ELR (cell line): ENCODE data around the gene ADH7.
"Not testable (repeated sequence)": the region's sequence is repeated elsewhere in the genome, so short reads cannot be mapped to it uniquely, and the experiment has no call there.

Experiments used
- DNase-seq: peaks from one replicate; pipeline ENCODE4 v3.0.0-alpha.2; 2015; ENCODE audit warnings: low read depth

The ADH7 gene

GRCh38 chr4:99415762-99416161 is 19.4 kb downstream of the ADH7 start:
- DNase-seq: peak; percentile 3

- DNase-seq: not testable (repeated sequence)
Observed at GRCh38 chr4:99414902-99415301, 20.2 kb downstream of the ADH7 start.

DNA sequence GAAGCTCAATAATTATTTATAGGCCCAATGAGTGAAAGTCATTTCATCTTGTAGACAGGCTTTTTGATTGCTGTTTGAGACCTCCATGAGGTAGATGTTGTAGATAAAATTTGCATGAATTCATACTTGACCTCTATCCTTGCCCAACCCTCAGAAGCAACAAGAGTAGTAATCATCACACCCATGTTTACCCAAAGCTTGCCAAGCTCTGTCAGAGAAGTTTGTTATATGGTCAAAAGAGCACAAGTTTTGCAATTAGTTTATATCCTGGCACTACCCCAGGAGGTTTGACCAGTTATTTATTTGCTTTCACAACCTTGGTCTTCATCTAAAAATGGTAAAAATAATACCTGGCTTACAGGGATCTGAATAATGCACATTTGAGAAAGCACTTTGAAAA is 20.7 kb downstream of the ADH7 start:
- no peak for DNase-seq

GRCh38 chr4:99413140-99413539 is 22.0 kb downstream of the ADH7 start:
- no peak for DNase-seq

GRCh38 chr4:99411041-99411440 is 24.1 kb downstream of the ADH7 start:
- no peak for DNase-seq

- DNase-seq: no peak
Observed at GRCh38 chr4:99410075-99410474, 25.1 kb downstream of the ADH7 start.

- no peak for DNase-seq
Observed at GRCh38 chr4:99408346-99408745, 26.8 kb downstream of the ADH7 start.

- DNase-seq: peak; percentile 75
Observed at GRCh38 chr4:99405433-99406115, 29.6 kb downstream of the ADH7 start.

GRCh38 chr4:99404595-99405287 is 30.4 kb downstream of the ADH7 start:
- peak; percentile 90 for DNase-seq

GRCh38 chr4:99403380-99404184 is 31.6 kb downstream of the ADH7 start:
- no peak for DNase-seq

- no peak for DNase-seq
Observed at GRCh38 chr4:99402765-99403164, 32.4 kb downstream of the ADH7 start.

GRCh38 chr4:99400831-99401230 is 34.3 kb downstream of the ADH7 start:
- no peak for DNase-seq

GRCh38 chr4:99399017-99399416 is 36.1 kb downstream of the ADH7 start:
- DNase-seq: no peak

DNA sequence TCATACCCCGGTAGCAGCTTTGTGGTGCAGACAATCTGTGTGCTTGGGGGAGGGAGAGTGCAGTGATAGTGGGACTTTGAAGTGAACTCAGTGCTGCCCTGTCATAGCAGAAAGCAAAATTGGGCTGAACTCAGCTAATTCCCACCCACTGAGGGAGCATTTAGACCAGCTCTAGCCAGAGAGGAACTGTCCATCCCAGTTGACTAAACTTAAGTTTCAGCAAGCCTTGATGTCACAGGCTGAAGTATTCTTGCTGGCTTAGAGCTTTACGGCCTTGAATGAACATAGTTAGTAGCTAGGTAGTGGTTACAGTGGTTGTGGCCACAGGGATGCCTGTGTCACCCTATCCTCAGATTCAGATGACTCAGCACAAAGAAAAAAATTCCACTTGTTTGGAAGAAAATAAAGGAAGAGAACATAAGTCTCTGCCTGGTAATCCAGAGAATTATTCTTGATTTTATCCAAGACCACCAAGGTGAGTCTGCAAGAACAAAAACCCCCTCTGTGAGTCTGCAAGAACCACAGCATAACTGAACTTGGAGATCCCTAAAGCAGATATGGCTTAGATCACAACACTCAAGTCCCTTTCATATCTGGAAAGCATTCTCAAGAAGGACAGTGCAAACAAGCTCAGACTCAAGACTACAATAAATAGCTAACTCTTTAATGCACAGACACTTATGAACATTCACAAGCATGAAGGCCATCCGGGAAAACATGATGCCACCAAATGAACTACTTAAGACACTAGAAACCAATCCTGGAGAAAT is 39.4 kb downstream of the ADH7 start:
- DNase-seq: no peak

GRCh38 chr4:99394896-99395295 is 40.2 kb downstream of the ADH7 start:
- no peak for DNase-seq

DNA sequence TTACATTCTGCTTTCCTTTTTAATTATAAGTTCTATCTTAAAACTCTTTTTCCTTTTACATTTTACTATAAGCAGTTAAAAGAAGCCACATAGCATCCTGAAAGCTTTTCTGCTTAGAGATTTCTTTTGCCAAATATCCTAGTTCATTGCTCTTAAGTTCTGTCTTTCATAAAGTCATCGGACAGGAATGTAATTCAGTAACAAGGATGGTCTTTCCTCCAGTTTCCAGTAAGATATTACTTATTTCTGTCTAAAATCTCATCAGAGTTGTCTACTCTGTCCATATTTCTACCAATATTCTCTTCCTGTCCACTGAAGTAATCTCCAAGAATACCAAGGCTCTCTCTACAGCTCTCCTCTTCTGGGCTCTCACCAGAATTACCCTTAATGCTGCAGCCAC is 45.1 kb downstream of the ADH7 start:
- no peak for DNase-seq

DNA sequence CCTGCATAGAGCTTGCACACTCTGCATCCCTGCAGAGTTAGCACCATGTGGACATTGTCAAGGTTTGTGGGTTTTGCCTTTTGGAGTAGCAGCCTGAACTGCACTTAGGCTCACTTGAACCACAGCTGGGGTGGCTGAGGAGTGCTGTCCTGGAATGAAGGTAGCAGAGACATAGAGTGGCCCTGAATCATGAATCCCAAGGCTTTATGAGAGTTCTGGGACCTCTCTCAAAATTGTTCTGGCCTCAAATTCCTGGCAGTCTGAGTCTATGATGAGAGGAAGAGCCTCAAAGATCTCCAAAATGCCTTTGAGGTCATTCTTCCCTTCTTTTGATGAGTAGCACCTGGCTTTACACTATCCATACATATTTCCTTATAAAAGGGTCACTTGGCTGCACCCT is 45.5 kb downstream of the ADH7 start:
- no peak for DNase-seq

- no peak for DNase-seq
Observed at GRCh38 chr4:99383833-99384392, 51.2 kb downstream of the ADH7 start.

- DNase-seq: no peak
Observed at GRCh38 chr4:99383399-99383798, 51.7 kb downstream of the ADH7 start.

DNA sequence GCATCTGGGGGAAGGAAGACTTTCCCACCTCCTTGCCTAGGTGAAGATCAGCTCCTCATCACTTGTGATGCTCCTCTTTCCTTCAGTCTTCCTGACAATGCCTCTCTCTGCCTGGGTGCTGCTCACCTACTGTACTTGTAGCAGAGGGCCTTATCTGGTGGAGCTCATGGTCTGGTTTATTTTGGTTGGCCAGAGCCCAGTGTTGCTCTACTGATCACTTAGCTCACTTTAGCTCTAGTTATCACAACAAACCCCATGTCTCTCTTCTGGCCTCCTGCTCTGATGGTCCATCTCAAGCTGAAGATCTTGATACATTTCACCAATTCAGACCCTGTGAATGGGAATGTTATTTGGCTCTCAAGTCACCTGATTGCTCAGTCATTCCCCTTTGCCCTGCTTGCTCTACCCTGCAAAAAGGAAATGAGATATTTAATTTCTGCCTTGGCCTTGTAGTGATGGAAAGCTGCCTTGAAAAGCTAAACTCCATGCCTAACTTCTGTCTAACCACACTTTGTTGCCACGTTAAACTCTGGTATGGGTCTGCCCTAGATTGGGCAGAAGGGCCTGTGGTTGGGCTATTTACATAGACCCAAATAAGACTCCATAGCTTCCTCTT is 52.3 kb downstream of the ADH7 start:
- no peak for DNase-seq

GRCh38 chr4:99381588-99382175 is 53.5 kb downstream of the ADH7 start:
- no peak for DNase-seq
